ENCODE data around the gene RDH13.

The RDH13 gene

DNA sequence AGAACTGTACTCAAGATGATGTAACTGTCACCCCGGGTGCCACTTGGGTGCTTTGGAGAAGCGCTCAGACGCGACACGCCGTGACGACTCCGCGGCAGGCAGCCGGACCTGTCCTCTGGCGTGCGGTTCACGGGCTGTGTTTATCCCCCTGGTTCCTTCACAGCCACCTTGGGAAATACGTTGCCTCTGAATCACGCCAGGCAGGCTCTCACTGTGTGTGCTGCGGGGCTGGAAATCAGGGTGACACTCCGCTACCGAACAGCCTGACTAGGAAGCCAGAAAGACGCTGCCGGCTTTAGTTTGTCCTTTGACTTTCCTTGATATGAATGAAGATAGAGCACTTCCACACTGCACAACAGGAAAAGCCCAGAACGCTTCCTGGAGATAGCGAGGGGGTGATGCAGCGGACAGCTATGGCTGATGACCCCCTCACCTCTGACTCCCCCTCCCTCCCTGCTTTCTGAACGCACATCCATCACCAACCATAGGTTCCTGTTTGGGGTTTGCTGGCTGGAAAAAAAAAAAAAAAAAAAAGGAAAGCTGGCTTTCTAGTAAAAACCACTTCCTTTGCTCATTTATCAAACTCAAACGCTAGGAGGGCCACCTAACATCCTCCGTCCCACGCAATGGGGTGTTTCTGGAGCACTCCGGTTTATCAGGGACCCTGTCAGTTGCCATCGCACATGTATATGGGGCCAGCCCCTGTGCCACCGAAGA lies 21.2 kb downstream of the RDH13 start:
- TF ChIP-seq EGR1 (IDR thresholded peaks at IDR 0.05) = no peak
- TF ChIP-seq NFIC (IDR thresholded peaks at IDR 0.05) = no peak
- TF ChIP-seq YY1 (IDR thresholded peaks at IDR 0.05; ENCODE audit: low read depth) = no peak
- TF ChIP-seq CREB1 (IDR thresholded peaks at IDR 0.05; ENCODE audit: low read depth) = no peak
- TF ChIP-seq TAF1 (IDR thresholded peaks at IDR 0.05; ENCODE audit: low read depth) = no peak
- TF ChIP-seq TCF12 (IDR thresholded peaks at IDR 0.05; ENCODE audit: low read depth) = no peak

- TF ChIP-seq, protein P1, sequence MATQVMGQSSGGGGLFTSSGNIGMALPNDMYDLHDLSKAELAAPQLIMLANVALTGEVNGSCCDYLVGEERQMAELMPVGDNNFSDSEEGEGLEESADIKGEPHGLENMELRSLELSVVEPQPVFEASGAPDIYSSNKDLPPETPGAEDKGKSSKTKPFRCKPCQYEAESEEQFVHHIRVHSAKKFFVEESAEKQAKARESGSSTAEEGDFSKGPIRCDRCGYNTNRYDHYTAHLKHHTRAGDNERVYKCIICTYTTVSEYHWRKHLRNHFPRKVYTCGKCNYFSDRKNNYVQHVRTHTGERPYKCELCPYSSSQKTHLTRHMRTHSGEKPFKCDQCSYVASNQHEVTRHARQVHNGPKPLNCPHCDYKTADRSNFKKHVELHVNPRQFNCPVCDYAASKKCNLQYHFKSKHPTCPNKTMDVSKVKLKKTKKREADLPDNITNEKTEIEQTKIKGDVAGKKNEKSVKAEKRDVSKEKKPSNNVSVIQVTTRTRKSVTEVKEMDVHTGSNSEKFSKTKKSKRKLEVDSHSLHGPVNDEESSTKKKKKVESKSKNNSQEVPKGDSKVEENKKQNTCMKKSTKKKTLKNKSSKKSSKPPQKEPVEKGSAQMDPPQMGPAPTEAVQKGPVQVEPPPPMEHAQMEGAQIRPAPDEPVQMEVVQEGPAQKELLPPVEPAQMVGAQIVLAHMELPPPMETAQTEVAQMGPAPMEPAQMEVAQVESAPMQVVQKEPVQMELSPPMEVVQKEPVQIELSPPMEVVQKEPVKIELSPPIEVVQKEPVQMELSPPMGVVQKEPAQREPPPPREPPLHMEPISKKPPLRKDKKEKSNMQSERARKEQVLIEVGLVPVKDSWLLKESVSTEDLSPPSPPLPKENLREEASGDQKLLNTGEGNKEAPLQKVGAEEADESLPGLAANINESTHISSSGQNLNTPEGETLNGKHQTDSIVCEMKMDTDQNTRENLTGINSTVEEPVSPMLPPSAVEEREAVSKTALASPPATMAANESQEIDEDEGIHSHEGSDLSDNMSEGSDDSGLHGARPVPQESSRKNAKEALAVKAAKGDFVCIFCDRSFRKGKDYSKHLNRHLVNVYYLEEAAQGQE (IDR thresholded peaks at IDR 0.05; ENCODE audit: low read depth) = no peak
- TF ChIP-seq EP300 (IDR thresholded peaks at IDR 0.05; ENCODE audit: borderline replicate concordance) = no peak
- no peak for TF ChIP-seq TEAD4 (IDR thresholded peaks at IDR 0.05)
- no peak for TF ChIP-seq NFIC (IDR thresholded peaks at IDR 0.05)
- TF ChIP-seq CREB1 (IDR thresholded peaks at IDR 0.05; ENCODE audit: low read depth) = no peak
- no peak for TF ChIP-seq CEBPB (IDR thresholded peaks at IDR 0.05)
- no peak for TF ChIP-seq EGR1 (IDR thresholded peaks at IDR 0.05)
- TF ChIP-seq ZBTB7A (IDR thresholded peaks at IDR 0.05; ENCODE audit: low read depth) = no peak
- TF ChIP-seq, protein P2, sequence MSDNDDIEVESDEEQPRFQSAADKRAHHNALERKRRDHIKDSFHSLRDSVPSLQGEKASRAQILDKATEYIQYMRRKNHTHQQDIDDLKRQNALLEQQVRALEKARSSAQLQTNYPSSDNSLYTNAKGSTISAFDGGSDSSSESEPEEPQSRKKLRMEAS (IDR thresholded peaks at IDR 0.05) = no peak
- TF ChIP-seq USF1 (IDR thresholded peaks at IDR 0.05) = no peak
- no peak for TF ChIP-seq YY1 (IDR thresholded peaks at IDR 0.05; ENCODE audit: low read depth)
- TF ChIP-seq RAD21 (IDR thresholded peaks at IDR 0.05; ENCODE audit: low read depth) = no peak
- no peak for TF ChIP-seq TCF12 (IDR thresholded peaks at IDR 0.05; ENCODE audit: low read depth)
- no peak for TF ChIP-seq FOXM1 (IDR thresholded peaks at IDR 0.05; ENCODE audit: borderline replicate concordance, low read depth)
- no peak for TF ChIP-seq TAF1 (IDR thresholded peaks at IDR 0.05; ENCODE audit: low read depth)
Measured at GRCh38 chr19:55041244-55041626, 21.7 kb downstream of the RDH13 start.

GRCh38 chr19:55036058-55036457 lies 26.9 kb downstream of the RDH13 start:
- TF ChIP-seq FOXM1 (IDR thresholded peaks at IDR 0.05; ENCODE audit: borderline replicate concordance, low read depth) = no peak
- no peak for TF ChIP-seq CEBPB (IDR thresholded peaks at IDR 0.05)
- TF ChIP-seq EP300 (IDR thresholded peaks at IDR 0.05; ENCODE audit: borderline replicate concordance) = no peak
- TF ChIP-seq NFIC (IDR thresholded peaks at IDR 0.05) = no peak
- TF ChIP-seq TEAD4 (IDR thresholded peaks at IDR 0.05) = no peak
- no peak for TF ChIP-seq USF1 (IDR thresholded peaks at IDR 0.05)
- no peak for TF ChIP-seq CREB1 (IDR thresholded peaks at IDR 0.05; ENCODE audit: low read depth)
- no peak for TF ChIP-seq YY1 (IDR thresholded peaks at IDR 0.05; ENCODE audit: low read depth)
- no peak for TF ChIP-seq EGR1 (IDR thresholded peaks at IDR 0.05)

GRCh38 chr19:55034751-55035150 lies 28.2 kb downstream of the RDH13 start:
- no peak for TF ChIP-seq CEBPB (IDR thresholded peaks at IDR 0.05)
- no peak for TF ChIP-seq EGR1 (IDR thresholded peaks at IDR 0.05)
- no peak for TF ChIP-seq RAD21 (IDR thresholded peaks at IDR 0.05; ENCODE audit: low read depth)
- no peak for TF ChIP-seq NFIC (IDR thresholded peaks at IDR 0.05)
- no peak for TF ChIP-seq TAF1 (IDR thresholded peaks at IDR 0.05; ENCODE audit: low read depth)
- TF ChIP-seq FOXM1 (IDR thresholded peaks at IDR 0.05; ENCODE audit: borderline replicate concordance, low read depth) = no peak
- TF ChIP-seq ZBTB7A (IDR thresholded peaks at IDR 0.05; ENCODE audit: low read depth) = no peak
- no peak for TF ChIP-seq TCF12 (IDR thresholded peaks at IDR 0.05; ENCODE audit: low read depth)
- TF ChIP-seq, protein P2 (IDR thresholded peaks at IDR 0.05) = no peak
- TF ChIP-seq, protein P1 (IDR thresholded peaks at IDR 0.05; ENCODE audit: low read depth) = no peak
- TF ChIP-seq YY1 (IDR thresholded peaks at IDR 0.05; ENCODE audit: low read depth) = no peak
- no peak for TF ChIP-seq TEAD4 (IDR thresholded peaks at IDR 0.05)
- TF ChIP-seq USF1 (IDR thresholded peaks at IDR 0.05) = no peak
- TF ChIP-seq EP300 (IDR thresholded peaks at IDR 0.05; ENCODE audit: borderline replicate concordance) = no peak
- no peak for TF ChIP-seq CREB1 (IDR thresholded peaks at IDR 0.05; ENCODE audit: low read depth)

GRCh38 chr19:55032170-55032800 lies 30.7 kb downstream of the RDH13 start:
- TF ChIP-seq USF1 (IDR thresholded peaks at IDR 0.05) (no peak), CREB1 (IDR thresholded peaks at IDR 0.05; ENCODE audit: low read depth) (no peak), YY1 (IDR thresholded peaks at IDR 0.05; ENCODE audit: low read depth) (no peak), TEAD4 (IDR thresholded peaks at IDR 0.05) (no peak), EP300 (IDR thresholded peaks at IDR 0.05; ENCODE audit: borderline replicate concordance) (no peak), FOXM1 (IDR thresholded peaks at IDR 0.05; ENCODE audit: borderline replicate concordance, low read depth) (no peak), NFIC (IDR thresholded peaks at IDR 0.05) (no peak), ZBTB7A (IDR thresholded peaks at IDR 0.05; ENCODE audit: low read depth) (no peak), CEBPB (IDR thresholded peaks at IDR 0.05) (no peak), EGR1 (IDR thresholded peaks at IDR 0.05) (no peak), TCF12 (IDR thresholded peaks at IDR 0.05; ENCODE audit: low read depth) (no peak), TAF1 (IDR thresholded peaks at IDR 0.05; ENCODE audit: low read depth) (no peak)
- TF ChIP-seq, protein P2 (IDR thresholded peaks at IDR 0.05) = no peak
